ENCODE data around the gene KIF11.

The KIF11 gene

DNA sequence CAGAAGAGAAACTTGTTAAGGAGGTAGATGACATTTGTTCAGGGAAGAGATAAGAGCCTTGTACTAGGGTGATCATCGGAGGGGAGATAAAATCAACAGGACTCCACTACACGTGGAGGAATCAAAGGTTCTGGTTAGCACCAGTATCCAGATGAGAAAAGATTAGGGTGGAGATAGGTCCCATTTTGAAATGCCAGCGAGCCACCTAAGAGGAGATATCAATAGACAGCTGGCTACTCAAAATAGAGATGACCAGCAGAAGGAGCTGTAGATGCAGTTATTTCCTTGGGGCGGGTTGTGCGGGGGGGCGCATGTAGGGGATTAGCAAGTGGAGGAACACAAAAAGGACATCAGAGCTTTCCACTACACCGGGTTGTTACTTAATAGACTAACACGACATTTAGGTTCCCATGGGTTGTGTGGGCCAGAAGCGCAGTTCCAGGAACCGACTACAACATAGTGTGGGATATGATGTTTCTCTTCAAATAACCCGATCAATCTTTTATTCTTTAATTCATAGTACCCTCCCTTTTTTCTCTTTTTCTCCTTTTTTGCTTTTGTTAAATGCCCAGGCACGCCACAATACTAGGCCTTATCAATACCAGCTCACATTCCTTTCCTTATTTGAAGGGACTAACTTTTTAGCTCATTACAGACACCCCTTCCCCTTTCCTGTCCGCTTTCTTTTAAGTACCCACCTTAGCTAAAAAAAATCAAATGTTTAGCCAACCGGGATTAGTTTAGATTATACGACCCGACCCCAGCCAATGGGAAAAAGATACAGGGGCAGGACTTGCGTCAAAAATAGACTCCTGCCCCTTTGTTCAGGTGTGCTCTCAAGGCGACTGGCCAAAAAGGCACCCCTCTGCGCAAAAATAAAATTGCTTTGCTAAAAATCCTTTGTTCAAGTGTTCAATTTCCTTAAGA is 2.0 kb upstream of the KIF11 start:
- Histone ChIP-seq H3K9me3 (ENCODE audit: control insufficient read depth, low read length) (no peaks in the 10 kb centered on the region), H3K27ac (ENCODE audit: insufficient read depth, low read length, poor library complexity, severe bottlenecking) (peak overlapping the region; percentile 87), H3K4me1 (ENCODE audit: control insufficient read depth, insufficient read depth, low read length, poor library complexity, severe bottlenecking) (peaks cover 10% of the 10 kb centered on the region), H3K27me3 (replicated peaks; ENCODE audit: control insufficient read depth, insufficient read depth, low read length, poor library complexity, severe bottlenecking) (no peaks in the 10 kb centered on the region), H3K36me3 (ENCODE audit: control insufficient read depth, insufficient read depth, low read length) (no peaks in the 10 kb centered on the region), H3K4me3 (ENCODE audit: insufficient read depth, low read depth, low read length, poor library complexity, severe bottlenecking) (peak overlapping the region; percentile 90)
- no peak for DNase-seq

DNA sequence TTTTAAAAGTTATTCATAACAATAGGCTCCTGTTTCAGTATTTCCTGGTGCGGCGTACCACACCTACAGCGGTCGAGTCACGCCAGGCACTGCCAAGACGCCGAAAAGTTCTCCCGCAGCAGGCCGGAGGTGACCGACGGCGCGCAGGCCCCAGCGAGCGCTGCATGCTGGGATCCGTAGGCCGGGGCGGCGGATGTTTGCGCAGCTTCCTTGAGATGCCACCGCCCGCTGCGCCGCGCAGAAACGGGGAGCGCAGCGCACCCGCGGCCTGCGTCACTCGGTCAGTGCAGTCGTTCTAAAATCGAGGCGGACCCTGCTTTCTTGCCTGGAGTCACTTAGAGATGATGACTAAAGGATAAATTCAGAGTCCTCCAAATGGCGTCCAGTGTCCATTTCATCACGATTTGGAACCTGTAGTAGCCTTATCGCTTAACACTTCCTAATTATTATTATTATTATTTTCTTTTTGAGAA is 1.3 kb upstream of the KIF11 start:
- Histone ChIP-seq H3K9me3 (ENCODE audit: control insufficient read depth, low read length) (no peaks in the 10 kb centered on the region), H3K4me1 (ENCODE audit: control insufficient read depth, insufficient read depth, low read length, poor library complexity, severe bottlenecking) (peaks cover 10% of the 10 kb centered on the region), H3K36me3 (ENCODE audit: control insufficient read depth, insufficient read depth, low read length) (no peaks in the 10 kb centered on the region), H3K27ac (ENCODE audit: insufficient read depth, low read length, poor library complexity, severe bottlenecking) (peak overlapping the region; percentile 87), H3K4me3 (ENCODE audit: insufficient read depth, low read depth, low read length, poor library complexity, severe bottlenecking) (peak overlapping the region; percentile 90), H3K27me3 (replicated peaks; ENCODE audit: control insufficient read depth, insufficient read depth, low read length, poor library complexity, severe bottlenecking) (no peaks in the 10 kb centered on the region)
- peak; percentile 79 to 84 (median 82) for DNase-seq

DNA sequence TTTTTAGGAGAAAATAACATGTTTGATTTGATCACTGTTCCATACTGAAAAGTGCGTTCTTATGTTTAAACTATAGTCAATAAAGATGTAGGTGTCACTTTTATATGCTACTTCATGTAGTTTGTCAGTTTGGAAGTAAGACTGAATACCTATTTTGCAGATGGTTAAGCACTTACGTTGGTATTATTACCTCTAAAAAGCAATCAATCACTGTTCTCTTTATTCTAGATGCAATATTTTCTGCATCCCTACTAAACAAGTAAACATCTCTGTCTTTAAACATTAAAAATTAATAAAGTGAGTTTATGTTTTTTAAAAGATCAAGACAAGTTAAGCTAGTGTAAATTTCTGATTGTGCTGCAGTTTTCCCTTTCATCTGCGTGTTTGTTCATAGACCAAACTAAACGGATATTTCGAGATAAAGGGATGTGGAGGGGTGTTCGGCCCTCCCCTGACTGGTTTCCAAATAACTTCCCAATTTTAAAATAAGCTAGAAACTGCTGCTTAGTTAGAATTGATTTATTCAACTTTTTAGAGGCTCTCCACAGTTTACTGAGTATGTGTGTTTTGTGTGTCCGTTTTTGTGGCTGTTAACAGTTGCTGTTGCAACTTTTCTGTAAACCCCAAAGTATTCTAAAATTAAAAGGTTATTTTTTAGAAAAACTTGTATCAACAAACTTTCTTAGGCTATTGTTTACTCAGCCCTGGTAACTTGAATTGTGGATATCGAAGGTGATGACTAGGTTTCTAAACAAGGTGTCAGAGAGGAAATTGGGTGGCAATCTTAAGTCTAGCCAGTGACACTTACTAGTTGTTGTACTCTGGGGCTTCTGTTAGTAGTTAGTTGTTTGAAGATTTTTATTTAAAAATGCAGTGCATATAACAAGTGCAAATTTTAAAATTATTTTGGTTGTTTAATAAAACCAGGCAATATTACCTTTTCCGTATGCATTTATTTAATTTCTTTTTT is 974 bp downstream of the KIF11 start:
- H3K27ac ChIP-seq (ENCODE audit: insufficient read depth, low read length, poor library complexity, severe bottlenecking), result no peak overlapping the region
- no peak for DNase-seq
- H3K4me1 ChIP-seq (ENCODE audit: control insufficient read depth, insufficient read depth, low read length, poor library complexity, severe bottlenecking), result peaks cover 10% of the 10 kb centered on the region

DNA sequence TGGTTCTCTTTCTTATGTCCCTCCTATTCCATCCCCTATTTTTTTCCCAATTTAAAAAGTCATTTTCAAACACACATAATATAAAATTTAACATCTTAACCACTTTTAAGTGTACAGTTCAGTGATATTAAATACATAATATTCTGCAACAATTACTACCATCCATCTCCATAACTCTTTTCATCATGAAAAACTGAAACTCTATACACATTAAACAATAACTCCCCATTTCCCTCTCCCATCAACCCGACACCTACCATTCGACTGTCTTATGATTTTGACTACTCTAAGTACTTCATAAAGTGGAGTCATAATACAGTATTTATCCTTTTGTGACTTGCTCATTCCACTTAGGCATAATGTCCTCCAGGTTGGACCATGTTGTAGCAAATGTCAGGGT is 2.6 kb downstream of the KIF11 start:
- H3K4me1 ChIP-seq (ENCODE audit: control insufficient read depth, insufficient read depth, low read length, poor library complexity, severe bottlenecking), result peaks cover 10% of the 10 kb centered on the region
- H3K27me3 ChIP-seq (replicated peaks; ENCODE audit: control insufficient read depth, insufficient read depth, low read length, poor library complexity, severe bottlenecking), result no peaks in the 10 kb centered on the region
- H3K27ac ChIP-seq (ENCODE audit: insufficient read depth, low read length, poor library complexity, severe bottlenecking), result no peak overlapping the region
- DNase-seq, result no peak
- H3K9me3 ChIP-seq (ENCODE audit: control insufficient read depth, low read length), result no peaks in the 10 kb centered on the region
- H3K36me3 ChIP-seq (ENCODE audit: control insufficient read depth, insufficient read depth, low read length), result no peaks in the 10 kb centered on the region
- H3K4me3 ChIP-seq (ENCODE audit: insufficient read depth, low read depth, low read length, poor library complexity, severe bottlenecking), result no peak overlapping the region

More for the DNA sequence above, 974 bp downstream of the KIF11 start:
- no peaks in the 10 kb centered on the region for H3K27me3 ChIP-seq (replicated peaks; ENCODE audit: control insufficient read depth, insufficient read depth, low read length, poor library complexity, severe bottlenecking)
- no peaks in the 10 kb centered on the region for H3K36me3 ChIP-seq (ENCODE audit: control insufficient read depth, insufficient read depth, low read length)
- no peaks in the 10 kb centered on the region for H3K9me3 ChIP-seq (ENCODE audit: control insufficient read depth, low read length)
- H3K4me3 ChIP-seq (ENCODE audit: insufficient read depth, low read depth, low read length, poor library complexity, severe bottlenecking), result peak overlapping the region; percentile 90

DNA sequence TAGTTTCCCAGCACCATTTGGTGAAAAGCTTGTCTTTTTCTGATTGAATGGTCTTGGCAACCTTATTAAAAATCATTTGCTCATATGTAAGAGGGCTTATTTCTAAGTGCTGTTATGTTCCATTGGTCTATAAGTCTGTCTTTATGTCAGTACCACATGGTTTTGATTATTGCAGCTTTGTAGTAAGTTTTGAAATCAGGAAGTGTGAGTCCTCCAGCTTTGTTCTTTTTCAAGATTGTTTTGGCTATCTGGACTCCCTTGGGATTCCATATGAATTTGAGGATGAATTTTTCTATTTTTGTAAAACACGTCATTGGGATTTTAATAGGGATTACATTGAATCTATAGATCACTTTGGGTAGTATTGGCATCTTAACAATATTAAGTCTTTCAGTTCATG is 5.4 kb downstream of the KIF11 start:
- no peak for DNase-seq
- Histone ChIP-seq H3K9me3 (ENCODE audit: control insufficient read depth, low read length) (no peaks in the 10 kb centered on the region), H3K27ac (ENCODE audit: insufficient read depth, low read length, poor library complexity, severe bottlenecking) (no peak overlapping the region), H3K4me1 (ENCODE audit: control insufficient read depth, insufficient read depth, low read length, poor library complexity, severe bottlenecking) (no peaks in the 10 kb centered on the region), H3K4me3 (ENCODE audit: insufficient read depth, low read depth, low read length, poor library complexity, severe bottlenecking) (no peak overlapping the region), H3K27me3 (replicated peaks; ENCODE audit: control insufficient read depth, insufficient read depth, low read length, poor library complexity, severe bottlenecking) (no peaks in the 10 kb centered on the region), H3K36me3 (ENCODE audit: control insufficient read depth, insufficient read depth, low read length) (no peaks in the 10 kb centered on the region)

DNA sequence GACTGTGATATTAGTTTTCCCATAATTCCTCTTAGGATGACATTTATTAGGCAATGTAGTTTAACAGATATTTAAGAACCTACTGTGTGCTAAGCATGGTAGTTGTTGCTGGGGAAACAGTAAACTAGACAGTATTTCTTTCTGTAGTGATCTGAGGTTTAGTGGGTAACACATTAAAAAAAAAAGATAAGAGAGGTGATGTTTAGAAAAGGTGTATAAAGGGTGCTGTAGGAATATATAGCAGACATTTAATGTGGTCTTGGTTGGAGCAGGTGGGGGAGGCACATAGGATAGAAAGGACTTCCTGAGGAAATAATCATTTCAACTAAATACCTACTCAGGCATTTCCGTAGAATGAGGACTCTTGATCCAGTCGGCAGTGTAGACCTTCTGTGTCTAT is 11.9 kb downstream of the KIF11 start:
- Histone ChIP-seq H3K27ac (ENCODE audit: insufficient read depth, low read length, poor library complexity, severe bottlenecking) (no peak overlapping the region), H3K36me3 (ENCODE audit: control insufficient read depth, insufficient read depth, low read length) (no peaks in the 10 kb centered on the region), H3K4me1 (ENCODE audit: control insufficient read depth, insufficient read depth, low read length, poor library complexity, severe bottlenecking) (no peaks in the 10 kb centered on the region), H3K9me3 (ENCODE audit: control insufficient read depth, low read length) (no peaks in the 10 kb centered on the region), H3K27me3 (replicated peaks; ENCODE audit: control insufficient read depth, insufficient read depth, low read length, poor library complexity, severe bottlenecking) (no peaks in the 10 kb centered on the region), H3K4me3 (ENCODE audit: insufficient read depth, low read depth, low read length, poor library complexity, severe bottlenecking) (no peak overlapping the region)
- DNase-seq, result no peak

DNA sequence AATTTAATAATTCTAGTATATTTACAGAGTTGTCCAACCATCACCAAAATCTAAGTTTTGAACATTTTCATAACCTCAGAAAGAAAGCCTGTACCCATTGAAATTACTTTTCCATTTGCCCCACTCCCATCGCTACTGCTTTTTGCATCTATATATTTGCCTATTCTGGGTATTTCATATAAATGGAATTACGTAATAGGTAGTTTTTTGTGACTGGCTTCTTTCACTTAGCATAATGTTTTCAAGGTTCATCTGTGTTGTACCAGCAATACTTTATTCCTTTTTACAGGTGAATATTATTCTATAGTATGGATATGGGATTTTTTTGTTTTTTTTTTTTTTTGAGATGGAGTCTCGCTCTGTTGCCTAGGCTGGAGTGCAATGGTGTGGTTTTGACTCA is 22.6 kb downstream of the KIF11 start:
- no peak for DNase-seq
- Histone ChIP-seq H3K27me3 (replicated peaks; ENCODE audit: control insufficient read depth, insufficient read depth, low read length, poor library complexity, severe bottlenecking) (no peaks in the 10 kb centered on the region), H3K4me1 (ENCODE audit: control insufficient read depth, insufficient read depth, low read length, poor library complexity, severe bottlenecking) (no peaks in the 10 kb centered on the region), H3K36me3 (ENCODE audit: control insufficient read depth, insufficient read depth, low read length) (no peaks in the 10 kb centered on the region), H3K9me3 (ENCODE audit: control insufficient read depth, low read length) (no peaks in the 10 kb centered on the region), H3K4me3 (ENCODE audit: insufficient read depth, low read depth, low read length, poor library complexity, severe bottlenecking) (no peak overlapping the region), H3K27ac (ENCODE audit: insufficient read depth, low read length, poor library complexity, severe bottlenecking) (no peak overlapping the region)

DNA sequence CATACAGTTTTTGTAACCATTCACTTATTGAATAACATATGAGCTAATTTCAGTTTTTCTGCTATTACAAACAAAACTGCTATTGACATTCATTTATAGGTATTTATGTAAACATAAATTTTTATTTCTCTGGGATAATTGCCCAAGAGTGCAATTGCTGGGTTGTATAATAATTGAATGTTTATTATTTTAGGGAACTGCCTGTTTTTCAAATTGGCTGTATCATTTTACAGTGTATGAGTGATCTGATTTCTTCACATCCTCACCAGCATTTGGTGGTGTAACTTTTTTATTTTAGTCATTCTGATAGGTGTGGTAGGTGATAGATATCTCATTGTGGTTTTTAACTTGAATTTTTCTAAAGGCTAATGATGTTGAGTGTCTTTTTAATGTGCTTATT is 26.4 kb downstream of the KIF11 start:
- DNase-seq, result no peak
- no peaks in the 10 kb centered on the region for H3K4me1 ChIP-seq (ENCODE audit: control insufficient read depth, insufficient read depth, low read length, poor library complexity, severe bottlenecking)
- no peak overlapping the region for H3K4me3 ChIP-seq (ENCODE audit: insufficient read depth, low read depth, low read length, poor library complexity, severe bottlenecking)
- H3K27me3 ChIP-seq (replicated peaks; ENCODE audit: control insufficient read depth, insufficient read depth, low read length, poor library complexity, severe bottlenecking), result no peaks in the 10 kb centered on the region
- H3K36me3 ChIP-seq (ENCODE audit: control insufficient read depth, insufficient read depth, low read length), result no peaks in the 10 kb centered on the region
- no peaks in the 10 kb centered on the region for H3K9me3 ChIP-seq (ENCODE audit: control insufficient read depth, low read length)
- H3K27ac ChIP-seq (ENCODE audit: insufficient read depth, low read length, poor library complexity, severe bottlenecking), result no peak overlapping the region

DNA sequence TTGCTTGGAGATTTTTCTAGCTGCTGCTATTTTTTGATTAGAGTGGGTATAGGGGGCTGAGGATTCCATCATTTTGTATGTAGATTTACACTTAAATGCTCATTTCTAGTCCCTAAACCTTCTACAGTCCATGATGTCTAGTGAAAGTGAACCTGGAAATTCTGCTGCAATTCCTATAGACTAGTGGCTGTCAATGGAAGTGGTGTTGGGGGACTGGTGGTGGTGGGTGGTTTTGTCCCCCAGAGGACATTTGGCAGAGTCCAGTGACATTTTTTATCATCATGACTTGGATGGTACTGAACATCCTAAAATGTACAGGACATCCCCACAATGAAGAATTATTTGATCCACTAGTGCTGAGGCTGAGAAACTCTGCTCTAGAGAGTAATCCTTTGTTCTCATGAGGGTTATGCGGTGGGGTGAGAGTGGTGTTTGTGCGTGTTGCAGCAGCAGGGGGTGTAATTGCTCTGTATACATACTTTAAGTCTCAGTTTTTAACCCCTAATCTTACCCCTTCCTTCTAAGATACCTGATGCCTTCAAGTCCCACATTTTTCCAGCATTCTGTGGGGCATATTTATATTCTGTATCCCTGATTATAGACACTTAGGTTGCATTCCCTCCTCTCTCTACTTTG is 35.0 kb downstream of the KIF11 start:
- Histone ChIP-seq H3K27me3 (replicated peaks; ENCODE audit: control insufficient read depth, insufficient read depth, low read length, poor library complexity, severe bottlenecking) (no peaks in the 10 kb centered on the region), H3K9me3 (ENCODE audit: control insufficient read depth, low read length) (no peaks in the 10 kb centered on the region), H3K4me3 (ENCODE audit: insufficient read depth, low read depth, low read length, poor library complexity, severe bottlenecking) (no peak overlapping the region), H3K36me3 (ENCODE audit: control insufficient read depth, insufficient read depth, low read length) (no peaks in the 10 kb centered on the region), H3K27ac (ENCODE audit: insufficient read depth, low read length, poor library complexity, severe bottlenecking) (no peak overlapping the region), H3K4me1 (ENCODE audit: control insufficient read depth, insufficient read depth, low read length, poor library complexity, severe bottlenecking) (no peaks in the 10 kb centered on the region)
- DNase-seq, result no peak
